Stimulated activated CD4-positive, alpha-beta T cell treated with anti-CD3 and anti-CD28 coated beads, Interleukin-12 subunit alpha, Interleukin-12 subunit beta, amount 100 ng/mL, for 24 hours (primary cell): ENCODE measurements around the gene ZNF518B.

ENCODE experiments used
- DNase-seq, 2 experiments: peaks; one replicate each; pipeline ENCODE4 v3.0.0-alpha.2; 2020; ENCODE audit warnings: low read depth in 2 of 2

Gene ZNF518B, protein sequence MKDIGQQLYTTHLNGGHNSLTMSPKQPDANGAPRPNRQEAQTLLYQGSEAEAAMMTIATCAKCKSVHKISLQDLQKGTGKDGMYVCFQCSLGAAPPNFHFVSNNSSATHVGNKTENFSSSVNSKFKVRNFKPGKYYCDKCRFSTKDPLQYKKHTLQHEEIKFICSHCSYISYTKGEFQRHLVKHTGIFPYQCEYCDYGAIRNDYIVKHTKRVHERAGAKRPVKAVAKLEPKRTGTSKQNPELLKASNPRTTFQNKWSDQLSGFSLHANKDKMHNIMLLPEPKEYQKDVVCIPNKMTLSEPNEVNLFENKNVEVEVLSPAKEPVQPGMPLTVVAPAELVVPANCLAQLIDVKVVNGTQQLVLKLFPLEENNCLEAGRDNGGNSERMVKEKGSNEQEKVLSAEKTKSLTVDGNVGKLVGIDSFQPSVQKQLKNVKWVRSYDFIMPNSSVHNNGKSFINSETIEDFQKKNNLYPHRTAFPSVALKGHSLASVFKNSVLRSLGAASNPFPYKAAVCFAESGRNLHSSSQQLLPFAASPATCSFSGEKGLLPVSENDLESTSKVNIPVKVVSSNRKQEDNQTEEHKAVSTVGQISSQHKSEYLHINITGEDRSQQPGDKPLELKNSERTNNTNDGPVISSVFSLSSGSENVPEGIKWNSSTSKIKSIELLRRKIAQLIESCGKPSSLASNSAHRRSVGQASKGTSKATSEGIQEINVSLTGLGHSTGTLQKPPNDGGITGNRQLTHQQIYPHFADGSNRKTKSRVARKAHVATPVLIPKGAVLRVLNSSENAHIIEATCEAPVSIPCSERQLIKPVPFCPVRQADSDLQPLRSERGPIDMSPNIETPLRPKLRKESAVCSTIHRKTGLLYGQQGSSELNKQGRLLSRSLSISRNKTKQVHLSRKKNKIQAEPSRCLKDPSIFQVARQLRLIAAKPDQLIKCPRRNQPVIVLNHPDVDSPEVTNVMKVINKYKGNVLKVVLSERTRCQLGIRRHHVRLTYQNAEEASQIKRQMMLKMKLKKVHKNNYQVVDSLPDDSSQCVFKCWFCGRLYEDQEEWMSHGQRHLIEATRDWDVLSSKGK

DNA sequence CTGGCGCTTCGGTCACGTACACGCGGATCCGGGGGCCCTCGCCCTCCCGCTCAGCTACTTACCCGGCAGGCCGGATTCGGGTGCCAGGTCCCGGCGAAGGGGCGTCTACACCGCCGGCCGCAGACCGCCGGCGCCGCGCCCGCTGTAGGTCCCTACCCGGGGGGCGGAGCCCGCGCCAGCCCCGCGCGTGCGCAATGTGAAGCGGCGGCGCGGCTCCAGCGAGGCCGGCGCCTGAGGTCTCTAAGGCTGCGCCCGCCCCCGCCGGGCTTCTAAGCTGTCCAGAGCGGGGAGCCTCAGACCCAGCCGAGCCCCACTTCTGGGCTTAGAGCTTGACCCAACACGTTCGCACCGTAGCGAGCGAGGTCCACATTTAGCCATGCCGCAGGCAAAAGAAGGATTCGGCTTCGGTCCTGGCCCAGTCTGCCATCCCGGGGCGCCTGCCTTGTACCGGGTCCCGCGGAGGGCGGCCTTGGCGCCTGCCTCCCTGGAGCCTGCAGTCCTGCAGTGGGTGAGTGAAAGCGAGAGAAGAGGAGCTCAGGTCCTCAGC is at the start of gene ZNF518B:
ZNF518B (minus strand) TSS at position 172 of the 547 bp plus-strand sequence. CDS start 11,098 bp downstream, outside the sequence.
- peak; percentile 44 to 63 for DNase-seq

DNA sequence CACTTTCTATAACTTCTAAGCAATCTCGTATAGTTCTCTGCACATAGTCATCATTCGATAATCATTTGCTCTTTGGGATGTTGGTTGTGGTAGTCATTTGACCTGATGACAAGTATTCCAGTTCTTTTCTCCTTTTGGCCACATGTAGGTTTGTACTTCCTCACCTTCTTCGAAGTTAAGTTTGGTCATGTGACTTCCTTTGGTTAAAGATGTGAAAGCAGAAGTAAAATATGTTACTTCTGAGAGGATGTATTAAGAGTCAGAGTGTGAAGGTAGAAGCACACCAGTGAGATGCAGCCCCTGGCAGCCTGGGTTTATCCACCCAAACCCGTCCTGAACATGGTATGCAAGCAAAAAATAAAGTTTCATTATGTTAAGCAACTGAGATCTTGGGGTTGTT is 48.9 kb upstream of the ZNF518B start:
- DNase-seq: no peak

DNA sequence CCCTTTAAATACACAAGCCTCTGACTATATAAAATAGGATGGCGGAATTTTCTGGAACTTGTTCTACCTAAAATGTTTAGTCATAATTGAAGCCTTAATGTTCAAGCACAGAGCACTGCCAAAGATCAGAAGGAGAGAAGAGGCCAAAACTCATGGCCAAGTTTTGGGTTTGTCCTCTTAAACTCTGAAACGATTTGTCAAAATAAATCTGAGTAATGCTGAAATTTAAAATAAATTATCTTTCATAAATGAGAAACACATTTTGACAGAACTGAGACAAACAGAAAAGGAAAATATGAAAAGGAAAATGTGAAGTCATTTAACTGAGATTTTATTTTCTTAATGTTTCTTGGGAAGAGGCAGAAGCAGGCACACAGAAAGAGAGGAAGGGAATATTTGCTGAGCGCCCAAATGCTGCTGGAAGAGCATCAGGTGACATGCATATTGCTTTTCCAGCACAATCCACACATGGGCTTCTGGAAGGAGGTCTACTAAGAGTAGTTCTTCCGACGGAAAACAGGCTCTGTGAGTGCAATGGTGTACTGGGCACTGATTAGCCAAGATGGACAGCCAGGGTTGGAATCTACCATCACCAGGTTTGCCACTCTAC is 47.4 kb upstream of the ZNF518B start:
- no peak for DNase-seq

DNA sequence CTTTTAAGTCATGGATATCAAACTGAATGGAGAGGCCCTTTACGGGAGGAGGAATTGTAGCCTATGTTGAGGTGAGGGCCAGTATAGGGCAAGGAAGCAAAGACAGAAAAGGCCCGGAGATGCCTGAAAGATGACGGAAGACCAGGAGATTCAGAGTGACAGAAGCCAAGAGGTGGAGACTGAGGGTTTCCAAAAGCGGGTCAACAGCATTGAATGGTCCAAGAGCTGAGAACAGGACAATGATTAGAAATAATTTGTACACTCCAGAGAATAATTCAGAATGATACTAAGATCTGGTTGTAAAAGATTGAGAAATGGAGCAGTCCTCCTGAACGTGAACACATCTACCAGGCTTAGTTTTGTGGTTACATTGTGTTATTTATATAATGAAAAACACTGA is 45.5 kb upstream of the ZNF518B start:
- DNase-seq: no peak

DNA sequence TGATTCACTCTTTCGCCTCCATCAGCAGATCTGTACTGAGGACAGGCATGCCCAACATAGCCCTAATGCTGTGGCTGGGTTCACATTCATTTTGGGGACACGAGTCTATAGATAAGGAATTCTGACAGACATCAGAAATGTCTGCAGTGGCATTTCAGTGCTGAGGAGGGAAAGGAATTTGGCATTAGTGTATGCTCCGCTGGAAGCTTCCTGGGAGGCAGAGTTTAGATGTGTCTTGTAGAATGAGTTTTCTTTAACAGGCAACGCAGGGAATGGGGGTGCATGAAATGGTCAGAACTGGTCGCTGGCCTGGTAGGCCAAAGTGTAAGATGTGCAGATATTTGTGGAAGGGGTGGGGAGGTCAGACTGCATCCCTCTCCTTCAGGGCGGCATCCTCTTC is 43.5 kb upstream of the ZNF518B start:
- no peak for DNase-seq

DNA sequence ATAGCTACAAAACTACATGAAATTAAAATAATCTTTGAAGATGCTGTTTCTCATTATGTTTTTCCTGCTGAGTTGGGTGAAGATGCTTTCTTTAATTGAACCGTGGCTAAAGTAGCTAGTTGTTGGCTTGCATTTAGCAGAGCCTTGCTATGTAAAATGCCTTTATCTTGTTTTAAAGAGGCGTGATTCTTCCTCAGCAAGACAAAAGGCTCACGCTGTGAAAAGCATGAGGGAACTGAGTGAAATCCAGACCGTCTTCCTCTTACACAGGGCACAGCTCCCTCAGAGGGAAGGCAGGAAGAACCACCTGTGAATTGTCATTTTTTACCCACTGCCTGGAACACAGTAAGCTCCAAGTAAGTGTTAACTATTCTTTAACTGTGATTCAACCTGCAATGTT is 39.0 kb upstream of the ZNF518B start:
- no peak for DNase-seq

DNA sequence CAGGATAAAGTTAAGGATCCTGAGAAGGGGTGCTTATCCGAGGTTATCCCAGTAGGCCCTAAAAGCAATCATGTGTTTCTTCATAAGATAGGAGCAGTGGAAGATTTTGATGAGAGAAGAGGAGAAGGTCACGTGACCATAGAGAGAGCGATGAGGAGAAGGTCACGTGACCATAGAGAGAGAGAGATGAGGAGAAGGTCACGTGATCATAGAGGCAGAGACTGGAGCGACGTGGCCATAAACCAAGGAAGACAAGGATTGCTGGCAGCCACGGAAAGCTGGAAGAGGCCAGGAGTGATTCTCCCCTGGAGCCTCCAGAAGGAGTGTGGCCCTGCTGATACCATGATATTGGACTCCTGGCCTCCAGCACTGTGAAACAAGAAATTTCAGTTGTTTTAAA is 38.4 kb upstream of the ZNF518B start:
- no peak for DNase-seq

DNA sequence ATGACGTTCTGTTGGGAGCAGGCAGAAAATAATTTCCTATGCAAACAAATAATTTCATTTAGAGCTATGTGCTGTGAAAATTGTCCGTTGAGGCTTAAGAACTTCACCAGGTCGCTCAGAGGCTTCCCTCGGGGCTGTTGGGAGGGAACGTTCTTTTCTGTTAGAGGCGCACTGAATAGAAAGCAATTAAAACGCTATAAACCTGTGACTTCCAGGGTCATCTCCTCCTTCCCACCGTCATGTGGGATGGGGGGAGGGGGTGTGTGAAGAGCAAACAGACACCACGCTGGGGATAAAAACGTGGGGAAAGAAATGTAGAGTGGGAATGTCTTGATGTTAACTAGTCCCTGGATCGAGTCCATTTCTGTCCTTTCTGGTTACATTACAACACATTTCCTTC is 35.2 kb upstream of the ZNF518B start:
- DNase-seq: no peak

DNA sequence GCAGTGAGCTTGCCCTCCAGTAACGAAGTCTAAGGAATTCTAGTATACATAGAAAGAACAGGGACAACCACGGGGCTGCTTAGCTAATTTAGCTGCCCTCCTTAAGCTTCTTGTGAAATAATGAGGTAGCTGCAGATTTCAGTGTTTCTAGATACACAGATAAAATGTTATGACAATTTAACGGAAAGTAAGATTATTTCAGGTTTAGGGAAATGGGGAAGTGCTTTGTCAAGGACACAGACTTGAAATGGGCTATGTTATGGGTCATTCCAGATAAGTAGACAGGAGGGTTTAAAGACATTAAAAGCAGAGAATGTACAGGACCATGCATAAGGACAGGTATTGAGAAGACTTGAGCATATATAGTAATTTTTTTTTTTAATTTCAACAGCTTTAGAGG is 34.2 kb upstream of the ZNF518B start:
- DNase-seq: no peak

DNA sequence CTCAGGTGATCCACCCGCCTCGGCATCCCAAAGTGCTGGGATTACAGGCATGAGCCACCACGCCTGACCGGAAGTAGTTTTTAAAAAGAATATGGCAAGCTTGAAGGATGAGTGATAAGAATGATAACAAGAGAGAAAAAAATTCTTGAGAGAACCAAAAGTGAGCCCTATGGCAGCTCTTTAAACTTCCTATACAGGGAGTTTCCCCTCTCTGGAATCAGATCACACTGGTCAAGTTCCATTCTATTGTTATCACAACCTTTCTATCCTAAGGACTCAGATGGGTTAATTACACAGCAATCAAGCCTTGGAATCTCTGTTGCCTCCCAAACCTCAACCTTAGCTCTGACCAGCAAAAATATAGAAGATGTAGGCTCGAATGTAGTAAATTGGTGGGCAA is 33.8 kb upstream of the ZNF518B start:
- DNase-seq: no peak

DNA sequence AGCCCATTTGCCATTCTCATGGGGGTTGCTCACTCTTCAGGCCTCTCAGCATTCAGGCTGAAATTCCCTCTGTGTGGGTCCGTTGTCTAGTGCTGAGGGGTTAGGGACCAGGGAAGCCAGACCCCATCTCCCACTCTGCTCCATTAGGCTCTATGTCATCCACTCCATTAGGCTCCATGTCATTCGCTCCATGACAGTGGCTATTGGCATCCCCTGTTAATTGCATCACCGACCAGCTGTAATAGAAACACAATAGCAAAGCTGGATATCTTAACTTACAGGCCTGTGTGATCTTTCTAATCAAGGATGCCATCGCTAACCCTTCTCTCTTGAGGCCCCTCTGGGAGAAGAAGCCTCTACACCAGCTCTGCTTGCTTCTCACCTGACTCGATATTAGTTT is 25.7 kb upstream of the ZNF518B start:
- DNase-seq: no peak

DNA sequence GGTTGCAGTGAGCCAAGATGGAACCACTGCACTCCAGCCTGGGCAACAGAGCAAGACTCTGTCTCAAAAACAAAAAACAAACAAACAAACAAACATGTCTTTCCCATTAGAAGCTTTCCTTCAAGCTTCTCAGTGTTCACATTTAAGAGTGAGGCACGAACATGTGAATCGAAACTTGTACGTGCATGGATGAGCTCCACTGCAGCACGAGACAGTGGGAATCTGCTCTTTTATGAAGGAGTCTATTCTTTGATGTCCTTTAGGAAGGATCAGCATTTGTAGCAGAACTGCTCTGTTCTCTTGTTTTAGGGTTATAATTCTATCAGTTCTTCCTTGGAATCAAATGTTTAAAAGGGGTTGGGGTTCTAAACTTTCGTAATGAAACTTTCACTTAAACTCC is 23.4 kb upstream of the ZNF518B start:
- no peak for DNase-seq

DNA sequence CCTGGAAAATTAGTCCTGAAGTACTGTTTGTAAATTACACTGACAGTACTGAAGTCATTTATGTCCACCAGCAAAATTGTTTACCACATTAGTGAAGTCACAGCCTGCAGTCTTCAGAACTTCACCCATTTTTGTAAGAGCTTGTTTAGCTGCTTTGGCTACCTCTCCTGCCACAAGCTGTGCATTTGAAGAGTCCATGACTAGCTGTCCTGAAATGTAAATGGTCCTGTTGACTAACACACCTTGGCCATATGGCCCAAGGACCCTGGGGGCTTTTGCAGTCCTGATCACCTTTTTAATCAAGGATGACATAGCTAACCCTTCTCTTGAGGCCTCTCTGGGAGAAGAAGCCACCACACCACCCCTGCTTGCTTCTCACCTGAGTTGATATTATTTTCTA is 21.4 kb upstream of the ZNF518B start:
- no peak for DNase-seq

DNA sequence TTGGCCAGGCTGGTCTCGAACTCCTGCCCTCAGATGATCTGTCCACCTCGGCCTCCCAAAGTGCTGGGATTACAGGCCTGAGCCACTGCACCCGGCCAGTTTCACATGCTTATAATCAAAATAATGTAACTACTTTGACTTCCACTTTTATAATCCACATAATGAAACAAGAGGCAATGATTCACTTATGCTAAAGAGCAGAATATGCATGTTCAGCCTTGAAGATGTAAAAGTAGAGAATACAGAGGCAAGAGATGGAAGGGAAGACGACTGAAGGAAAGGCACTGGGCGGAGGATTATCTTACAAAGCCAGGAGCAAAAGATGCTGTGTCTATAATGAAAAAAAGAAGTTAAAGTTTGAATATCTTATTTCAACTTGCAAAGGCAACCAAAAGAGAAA is 13.3 kb upstream of the ZNF518B start:
- no peak for DNase-seq

DNA sequence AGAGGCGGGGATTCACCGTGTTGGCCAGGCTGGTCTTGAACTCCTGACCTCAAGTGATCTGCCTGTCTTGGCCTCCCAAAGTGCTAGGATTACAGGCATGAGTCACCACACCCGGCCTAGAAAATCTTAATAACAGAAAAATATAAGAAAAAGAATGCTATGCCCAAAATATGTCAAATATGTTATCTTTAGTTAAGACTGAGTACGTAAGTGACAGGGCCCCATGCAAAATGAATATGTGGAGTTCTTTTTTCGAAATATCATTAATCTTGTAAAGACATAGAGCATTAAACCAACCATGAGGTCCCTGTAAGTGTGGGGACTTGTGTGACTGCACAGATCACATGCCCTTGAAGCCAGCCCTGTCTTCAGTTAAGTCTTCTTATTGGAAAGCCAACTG is 8.9 kb upstream of the ZNF518B start:
- DNase-seq: no peak

DNA sequence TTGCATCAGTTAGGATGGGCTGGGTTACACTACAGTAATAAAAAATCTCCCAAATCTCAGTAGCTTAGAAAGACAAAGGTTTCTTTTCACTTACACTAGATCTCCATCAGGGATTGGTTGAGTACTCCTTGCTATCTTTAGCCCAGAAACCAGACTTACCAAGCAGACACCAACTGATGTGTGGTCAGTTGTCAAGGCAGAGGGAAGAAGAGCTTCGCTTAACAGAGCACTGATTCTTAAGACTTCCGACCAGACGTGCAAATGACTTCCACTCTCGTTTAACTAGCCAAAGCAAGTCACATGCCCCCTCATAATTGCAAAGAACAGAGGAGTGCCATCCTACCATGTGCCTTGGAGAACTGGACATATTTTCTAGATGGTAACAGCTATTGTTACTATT is 5.7 kb upstream of the ZNF518B start:
- no peak for DNase-seq

DNA sequence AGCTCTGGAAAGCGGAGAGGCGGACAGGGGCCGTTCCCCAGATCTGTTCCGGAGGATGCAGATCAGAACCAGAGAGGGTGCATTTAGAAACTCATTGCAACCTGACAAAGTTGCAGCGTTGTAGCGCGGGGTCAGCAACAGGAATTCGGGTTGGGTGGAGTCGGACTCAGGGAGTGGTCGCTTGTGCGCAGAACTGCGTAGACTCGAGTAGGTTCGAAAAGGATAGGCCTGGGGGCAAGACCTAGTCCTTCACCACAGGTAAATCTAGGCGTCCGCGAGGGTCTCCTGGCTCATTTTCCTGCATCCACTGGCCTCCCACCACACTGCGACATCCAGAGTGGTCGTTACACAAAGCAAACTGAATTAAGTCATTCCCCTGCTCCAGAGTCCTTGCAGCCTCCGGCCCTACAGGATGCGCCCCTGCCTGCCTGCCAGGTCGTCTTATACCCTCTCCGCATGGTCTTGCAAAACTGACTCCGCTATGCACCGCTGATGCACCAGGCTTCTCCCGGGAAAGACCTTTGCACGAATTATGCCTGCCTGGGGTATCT is 4.7 kb upstream of the ZNF518B start:
- no peak for DNase-seq

DNA sequence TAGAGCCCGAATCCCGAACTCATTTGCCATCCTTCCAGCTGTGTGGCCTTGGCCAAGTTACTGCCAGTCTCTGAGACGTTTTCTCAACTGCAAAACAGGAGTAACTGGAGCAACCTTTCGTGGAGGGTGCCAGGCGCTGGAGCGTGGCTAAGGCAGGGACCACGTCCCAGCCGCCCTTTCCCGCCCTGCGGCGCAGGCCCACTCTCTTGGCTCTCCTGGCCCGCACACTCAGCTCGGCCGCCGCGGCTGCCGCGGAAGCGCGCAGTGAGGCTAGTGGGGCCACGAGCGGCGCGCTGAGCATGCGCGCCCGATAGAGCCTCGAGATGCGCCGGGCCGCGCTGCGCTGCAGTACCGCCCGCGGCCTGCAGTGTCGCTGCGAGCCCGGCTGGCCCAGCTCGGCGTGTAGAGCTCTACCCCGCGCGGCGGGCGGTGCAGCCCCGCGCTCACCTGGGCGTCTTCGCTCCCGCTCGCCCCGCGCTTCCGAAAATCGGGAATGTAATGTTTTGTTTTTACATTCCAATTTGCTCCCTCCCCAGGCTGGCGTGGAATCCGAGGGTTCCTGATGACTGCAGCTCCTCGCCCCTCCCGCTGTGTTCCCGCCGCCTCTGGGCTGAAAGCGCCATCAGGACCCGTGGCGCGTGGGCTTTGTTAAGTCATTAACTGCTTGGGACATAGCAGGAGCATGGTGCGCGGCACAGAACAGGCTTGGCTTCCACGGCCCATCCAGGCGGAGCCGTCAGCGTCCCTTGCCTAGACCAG is 4.0 kb upstream of the ZNF518B start:
- DNase-seq: peak; percentile 46 to 60

DNA sequence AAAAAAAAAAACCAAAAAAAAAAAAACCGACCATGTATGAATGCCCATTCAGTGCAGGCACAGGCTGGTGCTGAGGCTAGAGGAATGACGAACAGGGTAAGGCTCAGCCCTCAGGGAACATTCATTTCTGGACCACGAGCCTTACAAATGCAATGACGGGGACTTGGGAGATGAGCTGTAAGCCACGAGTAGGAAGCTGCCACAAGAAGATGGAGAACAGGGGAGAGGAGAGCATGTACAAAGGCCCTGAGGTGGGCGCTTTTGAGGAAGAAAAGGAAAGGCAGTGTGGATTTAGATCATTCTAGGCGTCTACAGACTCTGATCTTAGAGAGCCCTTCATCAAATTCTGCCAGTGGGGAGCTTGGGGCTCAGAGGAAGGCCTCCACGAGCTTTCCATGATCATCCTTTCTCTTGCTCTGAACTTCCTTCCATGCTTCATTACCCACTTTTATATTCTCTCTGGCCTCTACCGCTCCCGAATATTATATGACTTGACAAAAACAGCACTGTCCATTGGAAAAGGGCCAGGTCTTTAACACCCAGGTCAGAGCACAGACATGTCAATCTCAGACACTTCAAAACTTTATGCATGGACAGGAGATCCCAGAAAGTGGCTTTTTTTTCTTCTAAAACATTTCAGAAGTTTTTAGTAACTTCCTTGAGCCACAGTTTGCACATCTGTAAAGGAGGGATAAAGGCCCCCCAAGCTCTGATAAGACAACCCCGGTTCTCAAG is 3.3 kb upstream of the ZNF518B start:
- no peak for DNase-seq

DNA sequence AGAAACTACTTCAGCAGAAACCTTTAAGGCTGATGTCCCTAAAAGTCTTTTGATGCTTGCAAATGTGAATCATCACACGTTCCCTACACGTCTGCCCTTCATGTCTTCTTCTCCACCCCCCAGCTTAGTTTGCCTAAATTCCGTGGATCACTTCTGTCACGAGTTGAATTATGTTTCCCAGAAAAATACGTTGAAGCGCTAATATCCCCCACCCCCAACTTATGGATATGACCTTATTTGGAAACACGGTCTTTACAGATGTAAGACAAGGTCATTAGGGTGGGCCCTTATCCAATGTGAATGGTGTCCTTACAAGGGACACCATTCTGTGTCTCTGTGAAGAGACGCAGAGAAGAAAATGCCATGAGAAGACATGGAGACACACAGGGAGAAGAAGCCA is 2.1 kb upstream of the ZNF518B start:
- DNase-seq: no peak
